HG03378 (cell line): ENCODE measurements around the gene KRTAP1-5.
"Not testable (repeated sequence)": the region's sequence is repeated elsewhere in the genome, so short reads cannot be mapped to it uniquely, and the experiment has no call there.

Source experiments
- ATAC-seq: cut with Tn5 transposase; IDR thresholded peaks from one replicate; pipeline ENCODE4 v1.9.1; 2021; ENCODE audit warnings: mild to moderate bottlenecking, moderate library complexity; ENCODE audit not compliant: unreplicated experiment

KRTAP1-5 gene

GRCh38 chr17:41049110-41049509, 22.1 kb upstream of the KRTAP1-5 start:
- no peak for ATAC-seq

- no peak for ATAC-seq
Observed at GRCh38 chr17:41048441-41048840, 21.4 kb upstream of the KRTAP1-5 start.

- ATAC-seq: not testable (repeated sequence)
Observed at GRCh38 chr17:41046735-41047465, 19.9 kb upstream of the KRTAP1-5 start, which contains the start of gene KRTAP2-1. TSS of gene KRTAP2-1 (minus strand) at chr17:41047316. CDS start at chr17:41047267, 49 bp downstream.

- no peak for ATAC-seq
Observed at GRCh38 chr17:41042953-41043352, 15.9 kb upstream of the KRTAP1-5 start.

- ATAC-seq: not testable (repeated sequence)
Observed at GRCh38 chr17:41040783-41041571, 14.0 kb upstream of the KRTAP1-5 start, which contains the start of gene KRTAP1-1. TSS of gene KRTAP1-1 (minus strand) at chr17:41041450. CDS start at chr17:41041397, 53 bp downstream.

GRCh38 chr17:41037853-41038350, 10.9 kb upstream of the KRTAP1-5 start:
- no peak for ATAC-seq

GRCh38 chr17:41034346-41034935, 7.4 kb upstream of the KRTAP1-5 start, which contains the start of gene KRTAP1-3:
TSS of gene KRTAP1-3 (minus strand) at chr17:41034874. CDS start at chr17:41034821, 53 bp downstream.
- ATAC-seq: not testable (repeated sequence)

- no peak for ATAC-seq
Observed at GRCh38 chr17:41029633-41030245, 2.7 kb upstream of the KRTAP1-5 start, which contains the start of gene KRTAP1-4. TSS of gene KRTAP1-4 (minus strand) at chr17:41030195. CDS start at chr17:41030078, 117 bp downstream.

- ATAC-seq: no peak
Observed at GRCh38 chr17:41024697-41025096, 2.3 kb downstream of the KRTAP1-5 start.

- no peak for ATAC-seq
Observed at GRCh38 chr17:41020336-41020735, 6.7 kb downstream of the KRTAP1-5 start.

GRCh38 chr17:41019415-41019814, 7.6 kb downstream of the KRTAP1-5 start:
- no peak for ATAC-seq

GRCh38 chr17:41018541-41018940, 8.5 kb downstream of the KRTAP1-5 start:
- no peak for ATAC-seq

- no peak for ATAC-seq
Observed at GRCh38 chr17:41016578-41017215, 10.3 kb downstream of the KRTAP1-5 start.

- no peak for ATAC-seq
Observed at GRCh38 chr17:41015454-41015853, 11.6 kb downstream of the KRTAP1-5 start.

GRCh38 chr17:41013606-41014005, 13.4 kb downstream of the KRTAP1-5 start:
- no peak for ATAC-seq

- no peak for ATAC-seq
Observed at GRCh38 chr17:41013181-41013580, 13.8 kb downstream of the KRTAP1-5 start.

GRCh38 chr17:41012326-41013120, 14.5 kb downstream of the KRTAP1-5 start:
- no peak for ATAC-seq

GRCh38 chr17:41010441-41010840, 16.6 kb downstream of the KRTAP1-5 start:
- no peak for ATAC-seq

- ATAC-seq: no peak
Observed at GRCh38 chr17:41009936-41010335, 17.1 kb downstream of the KRTAP1-5 start.
